K562 (cell line): ENCODE data around the gene CHORDC1. TPM values are rescaled to one million over a fixed set of nuclear protein-coding genes. Genes with fewer than 3 reads are reported as not detected.

Experiments used
- ATF2 ChIP-seq: sonication (generic); formaldehyde crosslinking; IDR thresholded peaks from 2 replicates; pipeline ENCODE4 v1.8.1; 2022; ENCODE audit warnings: missing genetic modification reagents
- DEAF1 ChIP-seq: fragments of 450-650 bp; formaldehyde crosslinking; IDR thresholded peaks from 2 replicates; pipeline ENCODE4 v1.4.0; 2020; ENCODE audit warnings: mild to moderate bottlenecking, moderate library complexity
- MAFF ChIP-seq: IDR thresholded peaks from 2 replicates; pipeline ENCODE4 v1.6.1; 2012; ENCODE audit warnings: low read length, improper control_type of control experiment
- RAD21 ChIP-seq, 2 experiments: fragments of 250-450 bp in 1 of 2; fragments of 450-650 bp in 1 of 2; sonication (Bioruptor Pico) in 1 of 2; formaldehyde crosslinking in 1 of 2; IDR thresholded peaks in 1 of 2; conservative IDR thresholded peaks in 1 of 2; 2 replicates each; pipeline versions ENCODE4 v1.4.0 to v1.8.0; 2020 to 2022; ENCODE audit warnings: mild to moderate bottlenecking in 2 of 2, moderate library complexity in 1 of 2
- REST ChIP-seq, 2 experiments: fragments of 450-650 bp; formaldehyde crosslinking in 1 of 2; IDR thresholded peaks; 2 replicates each; pipeline versions ENCODE4 v1.4.0 to v1.6.1; 2014 to 2020; ENCODE audit warnings: mild to moderate bottlenecking in 2 of 2, borderline replicate concordance in 1 of 2, low read depth in 1 of 2
- SMC3 ChIP-seq: conservative IDR thresholded peaks from 2 replicates; pipeline ENCODE4 v1.6.1; 2011; ENCODE audit warnings: low read depth, low read length, improper control_type of control experiment; ENCODE audit not compliant: insufficient read depth
- TAL1 ChIP-seq: fragments of 450-650 bp; IDR thresholded peaks from 2 replicates; pipeline ENCODE4 v1.6.1; 2016; ENCODE audit warnings: mild to moderate bottlenecking
- ZBTB11 ChIP-seq, 3 experiments: fragments of 200-800 bp in 1 of 3; fragments of 250-450 bp in 1 of 3; fragments of 450-650 bp in 1 of 3; sonication (Bioruptor Pico) in 1 of 3; sonication (Bioruptor generic) in 1 of 3; formaldehyde crosslinking in 1 of 3; IDR thresholded peaks; 2 replicates each; pipeline versions ENCODE4 v1.6.1 to v1.8.0; 2016 to 2022; ENCODE audit warnings: mild to moderate bottlenecking in 2 of 3, missing genetic modification characterization in 2 of 3, missing compliant biosample characterization in 1 of 3, moderate library complexity in 1 of 3
- ZFP36 ChIP-seq: fragments of 150-350 bp; IDR thresholded peaks from 2 replicates; pipeline ENCODE4 v1.6.1; 2018; ENCODE audit warnings: low read length, low read depth; ENCODE audit not compliant: partially characterized antibody
- ZNF507 ChIP-seq: conservative IDR thresholded peaks from 2 replicates; pipeline ENCODE4 v1.6.1; 2017; ENCODE audit warnings: missing genetic modification characterization, missing compliant biosample characterization
- polyA plus RNA-seq, 8 experiments: library from polyadenylated mRNA; depleted of rRNA in 4 of 8; stranded (reverse) in 5 of 8; unstranded in 3 of 8; fragments of >200 nt; fragmentation: Nextera tagmentation in 2 of 8; fragmentation: Illumina TruSeq in 1 of 8; extraction: Ambion mirVana in 2 of 8; extraction: Trizol in 1 of 8; gene quantifications; 2 replicates each; pipeline versions ENCODE4 v1.2.1 to v1.2.3, GENCODE V29; 2011 to 2014; ENCODE audit warnings: inconsistent platforms in 1 of 8, missing spikeins in 1 of 8
- total RNA-seq, 7 experiments: library from RNA; depleted of rRNA in 6 of 7; stranded (reverse); fragments of >200 nt in 6 of 7; fragmentation: Illumina TruSeq in 2 of 7; extraction: Trizol in 2 of 7; gene quantifications; 2 replicates each; pipeline versions ENCODE4 v1.2.1 to v1.2.3, GENCODE V29; 2011 to 2021; ENCODE audit warnings: low replicate concordance in 1 of 7

Gene CHORDC1
- total and polyA plus RNA-seq, 9 of the 15 experiments (the other 6 are each of a cell fraction or from before 2014, with no cell fraction given): 68.7 to 148 (median 112) TPM

GRCh38 chr11:90204832-90205646 is 17.8 kb downstream of the CHORDC1 start (continued):
- TF ChIP-seq DEAF1 (CRISPR knock-in tag) (peak; percentile 65; the same call in 1 of the 2 replicates), RAD21 (CRISPR knock-in tag; conservative IDR thresholded peaks at IDR 0.05 in 1 of 2, IDR thresholded peaks at IDR 0.05 in 1 of 2) (peak; percentile 72 to 73), REST (IDR thresholded peaks at IDR 0.05; ENCODE audit: borderline replicate concordance) (peak; percentile 60; the same call in 1 of the 2 replicates), REST (CRISPR knock-in tag; IDR thresholded peaks at IDR 0.05; ENCODE audit: low read depth) (no peak), ZFP36 (no peak), ATF2 (CRISPR knock-in tag) (no peak), ZNF507 (tag) (no peak), SMC3 (peak; percentile 51), TAL1 (no peak), MAFF (no peak), ZBTB11 (CRISPR knock-in tag; IDR thresholded peaks at IDR 0.05) (no peak)
